Peyer's patch (tissue), 4 donors: ENCODE data around the gene ITGA11.

Experiments
- POLR2A ChIP-seq, 2 donors: fragments of 450-650 bp; IDR thresholded peaks; one replicate each; pipeline ENCODE4 v1.5.1; 2017; ENCODE audit warnings: antibody characterized with exemption in 2 of 2, mild to moderate bottlenecking in 2 of 2, moderate library complexity in 2 of 2
- TF ChIP-seq, protein P1 (sequence below), 6 experiments: fragments of 450-650 bp in 4 of 6; fragments of 200-600 bp in 2 of 6; sonication (generic) in 1 of 6; IDR thresholded peaks; one replicate each; pipeline ENCODE4 v1.5.1; 2017 to 2019; ENCODE audit warnings: antibody characterized with exemption in 6 of 6, mild to moderate bottlenecking in 3 of 6, moderate library complexity in 1 of 6

DNA sequence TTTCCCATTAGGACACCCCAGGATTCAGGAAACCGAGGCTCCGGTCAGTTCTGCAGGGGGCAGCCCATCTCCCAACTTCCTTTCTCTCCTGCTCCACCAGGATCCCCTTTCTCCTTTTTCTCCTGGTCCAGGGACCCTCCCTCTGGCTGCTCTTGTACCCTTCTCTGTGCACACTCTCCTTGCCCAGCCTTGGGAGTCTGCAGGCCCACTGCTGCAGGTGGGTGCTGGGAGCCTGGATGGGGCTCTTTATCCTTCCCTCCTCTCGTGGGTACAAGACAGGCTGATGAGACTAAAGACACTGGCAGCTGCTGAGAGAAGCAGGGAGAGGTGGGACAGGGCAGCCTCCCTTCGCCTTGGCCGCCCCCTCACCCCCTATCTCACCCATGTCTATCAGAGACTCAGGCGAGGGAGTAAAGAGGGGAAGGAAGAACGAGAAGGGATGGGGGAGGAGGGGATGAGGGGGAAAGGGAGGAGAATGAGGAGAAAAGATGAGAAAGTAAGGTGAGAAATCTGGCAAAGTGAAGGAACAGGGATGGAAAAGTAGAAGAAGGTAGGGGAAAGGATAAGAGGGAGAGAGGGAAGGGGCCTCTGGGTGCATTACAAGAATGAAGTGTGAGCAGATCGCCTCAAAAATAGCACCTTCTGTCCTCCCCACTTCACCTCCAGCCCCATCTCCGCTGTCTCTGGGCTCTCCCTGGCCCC lies 45.2 kb downstream of the ITGA11 start:
- no peak for TF ChIP-seq POLR2A (IDR thresholded peaks at IDR 0.05)
- TF ChIP-seq, protein P1, sequence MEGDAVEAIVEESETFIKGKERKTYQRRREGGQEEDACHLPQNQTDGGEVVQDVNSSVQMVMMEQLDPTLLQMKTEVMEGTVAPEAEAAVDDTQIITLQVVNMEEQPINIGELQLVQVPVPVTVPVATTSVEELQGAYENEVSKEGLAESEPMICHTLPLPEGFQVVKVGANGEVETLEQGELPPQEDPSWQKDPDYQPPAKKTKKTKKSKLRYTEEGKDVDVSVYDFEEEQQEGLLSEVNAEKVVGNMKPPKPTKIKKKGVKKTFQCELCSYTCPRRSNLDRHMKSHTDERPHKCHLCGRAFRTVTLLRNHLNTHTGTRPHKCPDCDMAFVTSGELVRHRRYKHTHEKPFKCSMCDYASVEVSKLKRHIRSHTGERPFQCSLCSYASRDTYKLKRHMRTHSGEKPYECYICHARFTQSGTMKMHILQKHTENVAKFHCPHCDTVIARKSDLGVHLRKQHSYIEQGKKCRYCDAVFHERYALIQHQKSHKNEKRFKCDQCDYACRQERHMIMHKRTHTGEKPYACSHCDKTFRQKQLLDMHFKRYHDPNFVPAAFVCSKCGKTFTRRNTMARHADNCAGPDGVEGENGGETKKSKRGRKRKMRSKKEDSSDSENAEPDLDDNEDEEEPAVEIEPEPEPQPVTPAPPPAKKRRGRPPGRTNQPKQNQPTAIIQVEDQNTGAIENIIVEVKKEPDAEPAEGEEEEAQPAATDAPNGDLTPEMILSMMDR (IDR thresholded peaks at IDR 0.05) = no peak
